CD14-positive monocyte (primary cell): ENCODE measurements around the gene FMNL3. TPM values are rescaled to one million over a fixed set of nuclear protein-coding genes. Genes with fewer than 3 reads are reported as not detected.
A peak's percentile ranks its signal among the peaks of the same experiment; 100 is the strongest.

Experiments
- DNase-seq, 3 donors: peaks; one replicate each; pipeline ENCODE4 v3.0.0-alpha.2; 2011 to 2022
- H2AFZ ChIP-seq: 2 replicates; pipeline ENCODE4 v1.6.0; 2012; ENCODE audit warnings: mild to moderate bottlenecking, low read depth, low read length, inconsistent platforms; ENCODE audit not compliant: insufficient read depth, poor library complexity, severe bottlenecking
- H3K27ac ChIP-seq, 2 donors: 1 replicate in 1 of 2; 2 replicates in 1 of 2; pipeline ENCODE4 v1.5.1; 2012 to 2013; ENCODE audit warnings: low read length in 2 of 2, control low read depth in 1 of 2, inconsistent platforms in 1 of 2, low read depth in 1 of 2, mild to moderate bottlenecking in 1 of 2
- H3K27me3 ChIP-seq, 2 donors: one replicate each; pipeline versions ENCODE4 v1.6.0 to v1.6.1; 2011 to 2013; ENCODE audit warnings: low read length in 2 of 2; ENCODE audit not compliant: control insufficient read depth in 2 of 2, insufficient read depth in 2 of 2
- H3K36me3 ChIP-seq, 2 donors: replicated peaks in 1 of 2; 1 replicate in 1 of 2; 2 replicates in 1 of 2; pipeline versions ENCODE4 v1.5.1 to v1.6.1; 2012 to 2013; ENCODE audit warnings: low read length in 2 of 2, control low read depth in 1 of 2, inconsistent platforms in 1 of 2, mild to moderate bottlenecking in 1 of 2; ENCODE audit not compliant: insufficient read depth in 2 of 2, control insufficient read depth in 1 of 2
- H3K4me1 ChIP-seq, 2 donors: 1 replicate in 1 of 2; 2 replicates in 1 of 2; pipeline versions ENCODE4 v1.5.1 to v1.6.1; 2012 to 2013; ENCODE audit warnings: low read length in 2 of 2, control low read depth in 1 of 2, inconsistent platforms in 1 of 2, mild to moderate bottlenecking in 1 of 2, moderate library complexity in 1 of 2; ENCODE audit not compliant: insufficient read depth in 2 of 2, control insufficient read depth in 1 of 2
- H3K4me2 ChIP-seq: replicated peaks from 2 replicates; pipeline ENCODE3; 2012; ENCODE audit warnings: low read length, moderate library complexity, mild to moderate bottlenecking; ENCODE audit not compliant: poor library complexity, severe bottlenecking; ENCODE audit errors: extremely low read depth
- H3K4me3 ChIP-seq, 3 experiments: fragments of 200-600 bp in 1 of 3; sonication (generic) in 1 of 3; replicated peaks in 1 of 3; 1 replicate in 2 of 3; 2 replicates in 1 of 3; pipeline ENCODE4 v1.5.1; 2011 to 2013; ENCODE audit warnings: low read length in 3 of 3, mild to moderate bottlenecking in 3 of 3, control low read depth in 2 of 3, low read depth in 2 of 3, inconsistent platforms in 1 of 3, moderate library complexity in 1 of 3
- H3K79me2 ChIP-seq: 2 replicates; pipeline ENCODE4 v1.6.0; 2012; ENCODE audit warnings: mild to moderate bottlenecking, control low read depth, inconsistent platforms, low read length, moderate library complexity; ENCODE audit not compliant: insufficient read depth
- H3K9ac ChIP-seq: 2 replicates; pipeline ENCODE4 v1.6.0; 2017; ENCODE audit warnings: low read length, mild to moderate bottlenecking; ENCODE audit not compliant: insufficient read depth, poor library complexity, severe bottlenecking
- H3K9me3 ChIP-seq, 2 donors: replicated peaks in 1 of 2; 1 replicate in 1 of 2; 2 replicates in 1 of 2; pipeline versions ENCODE4 v1.5.1 to v1.6.1; 2012 to 2013; ENCODE audit warnings: low read length in 2 of 2, control low read depth in 1 of 2; ENCODE audit not compliant: control insufficient read depth in 1 of 2, insufficient read depth in 1 of 2
- H4K20me1 ChIP-seq: 2 replicates; pipeline ENCODE4 v1.6.0; 2012; ENCODE audit warnings: mild to moderate bottlenecking, low read length, control low read depth, moderate library complexity; ENCODE audit not compliant: insufficient read depth
- H3K27ac Mint-ChIP-seq, 7 donors: one replicate each; pipeline ENCODE4 v1.8.0; 2020; ENCODE audit warnings: mild to moderate bottlenecking in 7 of 7, mixed read lengths in 7 of 7, moderate library complexity in 6 of 7, inconsistent platforms in 2 of 7
- H3K27me3 Mint-ChIP-seq, 3 donors: one replicate each; pipeline ENCODE4 v1.8.0; 2021 to 2022; ENCODE audit warnings: low read depth in 3 of 3, mild to moderate bottlenecking in 3 of 3, mixed read lengths in 3 of 3, moderate library complexity in 3 of 3, inconsistent platforms in 1 of 3
- H3K36me3 Mint-ChIP-seq, 2 donors: one replicate each; pipeline ENCODE4 v1.8.0; 2020; ENCODE audit warnings: mixed read lengths in 2 of 2, inconsistent platforms in 1 of 2, mild to moderate bottlenecking in 1 of 2
- H3K4me1 Mint-ChIP-seq: one replicate; pipeline ENCODE4 v1.8.0; 2020; ENCODE audit warnings: mild to moderate bottlenecking, mixed read lengths
- H3K4me3 Mint-ChIP-seq, 2 donors: one replicate each; pipeline ENCODE4 v1.8.0; 2020; ENCODE audit warnings: mild to moderate bottlenecking in 2 of 2, mixed read lengths in 2 of 2, moderate library complexity in 1 of 2
- H3K9me3 Mint-ChIP-seq, 7 donors: one replicate each; pipeline ENCODE4 v1.8.0; 2020 to 2022; ENCODE audit warnings: mixed read lengths in 7 of 7, mild to moderate bottlenecking in 6 of 7, moderate library complexity in 6 of 7, inconsistent platforms in 2 of 7
- CTCF ChIP-seq: fragments of 200-600 bp; IDR thresholded peaks from one replicate; pipeline ENCODE4 v1.8.0; 2022; ENCODE audit warnings: antibody characterized with exemption, mild to moderate bottlenecking
- WGBS: methylation state at CpG from one replicate; pipeline ENCODE4 v1.1.5; 2013; ENCODE audit warnings: missing lambda C conversion rate; ENCODE audit not compliant: insufficient coverage; 5-methylcytosine and 5-hydroxymethylcytosine counted together
- intact Hi-C, 2 donors: fragments of 100-400 bp; cut with micrococcal nuclease; formaldehyde crosslinking; loops; one replicate each; pipeline versions ENCODE4 v1.15.0 to v1.15.1; 2023
- polyA plus RNA-seq, 3 donors: library from polyadenylated mRNA; depleted of rRNA in 1 of 3; unstranded in 2 of 3; stranded (reverse) in 1 of 3; fragments of 300-500 nt in 2 of 3; fragments of >200 nt in 1 of 3; fragmentation: Illumina TruSeq in 2 of 3; gene quantifications; 1 replicate in 2 of 3; 2 replicates in 1 of 3; pipeline ENCODE4 v1.2.3, GENCODE V29; 2012 to 2021

The FMNL3 gene
- polyA plus RNA-seq, 3 donors, result 1.5 to 5.4 (median 1.7) TPM

- Mint-ChIP-seq H3K27me3 (peaks cover 6 to 16% (median 8%) of the 10 kb centered on the region in 3 donors), H3K4me3 (peak overlapping the region in 1 of 2 donors; percentile 59), H3K27ac (peak overlapping the region in 4 of 7 donors; percentile 26 to 66 (median 44)), H3K36me3 (peaks cover 9 to 11% of the 10 kb centered on the region in 2 donors), H3K9me3 (no peaks in the 10 kb centered on the region), H3K4me1 (peaks cover 53% of the 10 kb centered on the region)
- Histone ChIP-seq H4K20me1 (peaks cover 15% of the 10 kb centered on the region), H3K36me3 (no peaks in the 10 kb centered on the region), H3K4me3 (peak overlapping the region in 1 of 3 experiments; percentile 1), H2AFZ (no peak overlapping the region), H3K27me3 (no peaks in the 10 kb centered on the region), H3K9me3 (no peaks in the 10 kb centered on the region), H3K4me1 (peaks cover 43 to 57% of the 10 kb centered on the region in 2 donors), H3K4me2 (peak overlapping the region; percentile 5), H3K79me2 (peaks cover 16% of the 10 kb centered on the region), H3K27ac (peak overlapping the region in 1 of 2 donors; percentile 58), H3K9ac (no peak overlapping the region)
- intact Hi-C loops, result loop anchor here in 1 of 2 donors (10.0 kb wide), 1 partner anchor 1221 kb away; a partner anchor contains a TSS
- DNase-seq, result peak; percentile 64 to 91 (median 75)
- 17% methylated on average over 2 of the region's 3 CpGs for WGBS
- TF ChIP-seq CTCF, result no peak
Observed at GRCh38 chr12:49703647-49704137, 3.5 kb downstream of the FMNL3 start.

- Histone ChIP-seq H3K27me3 (no peaks in the 10 kb centered on the region), H3K36me3 (no peaks in the 10 kb centered on the region), H2AFZ (no peak overlapping the region), H3K4me1 (peaks cover 53 to 65% of the 10 kb centered on the region in 2 donors), H3K9me3 (no peaks in the 10 kb centered on the region), H3K4me3 (no peak overlapping the region), H3K27ac (no peak overlapping the region), H3K9ac (no peak overlapping the region), H3K79me2 (peaks cover 16% of the 10 kb centered on the region), H3K4me2 (no peak overlapping the region), H4K20me1 (peaks cover 15% of the 10 kb centered on the region)
- Mint-ChIP-seq H3K27me3 (peaks cover 4 to 12% (median 4%) of the 10 kb centered on the region in 3 donors), H3K4me1 (peaks cover 60% of the 10 kb centered on the region), H3K27ac (peak overlapping the region in 1 of 7 donors; percentile 31), H3K9me3 (no peaks in the 10 kb centered on the region), H3K36me3 (peaks cover 9 to 11% of the 10 kb centered on the region in 2 donors), H3K4me3 (no peak overlapping the region)
- intact Hi-C loops, result loop anchor here in 1 of 2 donors (10.0 kb wide), 1 partner anchor 1222 kb away; a partner anchor contains a TSS
- peak in 1 of 3 donors; percentile 34 for DNase-seq
- TF ChIP-seq CTCF, result no peak
Observed at GRCh38 chr12:49702676-49703215, 4.5 kb downstream of the FMNL3 start.
